Stimulated activated CD8-positive, alpha-beta memory T cell treated with anti-CD3 and anti-CD28 coated beads, Interleukin-15, amount 100 ng/mL, for 48 hours (primary cell): ENCODE results near the gene NAV1.
"Not testable (repeated sequence)": the region's sequence is repeated elsewhere in the genome, so short reads cannot be mapped to it uniquely, and the experiment has no call there.

Source experiments
- DNase-seq, 2 donors: peaks; one replicate each; pipeline ENCODE4 v3.0.0-alpha.2; 2020; ENCODE audit warnings: low read depth in 2 of 2

Gene NAV1

GRCh38 chr1:201565771-201566528 lies 27.0 kb downstream of the NAV1 start:
- no peak for DNase-seq

DNA sequence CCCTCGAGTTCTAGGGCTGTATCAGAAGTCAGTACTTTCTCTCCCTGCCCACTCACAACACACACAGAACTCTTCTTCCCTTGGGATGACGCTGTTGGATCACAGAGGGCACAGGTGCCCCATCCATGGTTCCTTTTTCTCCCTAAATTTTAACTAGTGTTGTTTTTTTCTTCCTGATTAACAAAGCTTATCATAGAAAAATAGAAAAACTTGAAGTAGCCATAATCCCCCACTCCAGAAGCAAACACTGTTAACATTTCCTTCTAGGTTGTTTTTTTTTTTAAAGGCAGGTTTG lies 27.5 kb downstream of the NAV1 start:
- DNase-seq = no peak

DNA sequence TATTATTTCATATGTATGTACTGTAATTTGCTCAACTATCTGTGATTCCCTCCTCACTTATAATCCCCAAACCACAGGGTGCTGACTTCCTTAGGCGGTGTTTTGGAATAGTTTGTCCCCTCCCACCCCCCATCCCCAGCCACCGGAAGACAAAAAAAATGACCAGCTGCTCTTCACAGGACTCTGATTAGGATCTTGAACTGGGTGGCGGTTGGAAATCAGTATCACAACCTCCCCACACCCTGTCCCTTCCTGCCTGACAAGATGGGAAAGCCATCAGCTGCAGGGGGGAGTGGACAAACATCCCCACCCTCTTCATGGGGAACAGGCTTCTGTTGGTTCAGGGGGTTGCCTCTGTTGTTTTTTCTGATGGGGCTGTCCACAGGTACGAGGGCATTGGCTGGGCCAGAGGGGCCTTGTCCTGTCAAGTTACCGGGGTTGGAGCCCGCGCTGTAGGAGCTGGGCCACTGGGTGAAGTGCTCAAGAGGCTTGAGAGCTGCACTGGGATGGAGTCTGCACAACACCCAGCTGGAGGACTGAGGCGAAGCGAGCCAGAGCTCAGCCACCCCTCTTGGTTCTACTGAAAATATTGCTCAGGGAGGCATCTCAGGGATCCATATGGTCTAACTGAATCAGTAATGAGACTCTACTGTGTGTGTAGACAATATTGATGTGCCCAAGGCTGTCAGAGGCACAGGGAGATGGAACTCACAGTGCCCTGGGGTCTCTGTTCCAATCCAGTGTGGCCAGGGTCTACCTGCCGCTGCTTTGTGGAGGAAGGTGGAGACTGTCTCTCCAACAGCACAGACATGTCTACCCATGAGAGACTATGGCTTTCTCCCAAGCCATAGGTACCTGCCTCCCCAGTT lies 28.2 kb downstream of the NAV1 start:
- DNase-seq = no peak

DNA sequence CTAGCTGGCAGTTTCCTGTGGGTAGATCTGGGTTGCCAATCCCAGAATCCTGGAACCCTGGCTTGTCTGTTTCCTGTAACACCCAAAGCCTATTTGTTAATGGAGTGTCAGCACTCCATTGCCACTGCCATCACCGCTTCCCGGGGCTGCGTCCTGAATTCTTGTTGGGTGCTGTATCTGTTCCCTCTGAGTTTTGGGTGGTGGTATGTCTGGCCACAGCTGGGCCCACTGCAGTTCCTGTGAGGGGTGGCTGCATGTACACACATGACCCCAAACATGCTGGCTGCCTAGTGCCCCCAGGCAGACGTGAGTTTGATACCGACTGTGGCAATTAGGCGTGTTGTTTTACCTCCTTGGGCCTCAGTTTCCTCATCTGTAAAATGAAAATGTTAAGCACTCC lies 29.3 kb downstream of the NAV1 start:
- DNase-seq = no peak

GRCh38 chr1:201568859-201569294 lies 29.9 kb downstream of the NAV1 start:
- DNase-seq = no peak

- no peak for DNase-seq
Measured at GRCh38 chr1:201570181-201570885, 31.4 kb downstream of the NAV1 start.

DNA sequence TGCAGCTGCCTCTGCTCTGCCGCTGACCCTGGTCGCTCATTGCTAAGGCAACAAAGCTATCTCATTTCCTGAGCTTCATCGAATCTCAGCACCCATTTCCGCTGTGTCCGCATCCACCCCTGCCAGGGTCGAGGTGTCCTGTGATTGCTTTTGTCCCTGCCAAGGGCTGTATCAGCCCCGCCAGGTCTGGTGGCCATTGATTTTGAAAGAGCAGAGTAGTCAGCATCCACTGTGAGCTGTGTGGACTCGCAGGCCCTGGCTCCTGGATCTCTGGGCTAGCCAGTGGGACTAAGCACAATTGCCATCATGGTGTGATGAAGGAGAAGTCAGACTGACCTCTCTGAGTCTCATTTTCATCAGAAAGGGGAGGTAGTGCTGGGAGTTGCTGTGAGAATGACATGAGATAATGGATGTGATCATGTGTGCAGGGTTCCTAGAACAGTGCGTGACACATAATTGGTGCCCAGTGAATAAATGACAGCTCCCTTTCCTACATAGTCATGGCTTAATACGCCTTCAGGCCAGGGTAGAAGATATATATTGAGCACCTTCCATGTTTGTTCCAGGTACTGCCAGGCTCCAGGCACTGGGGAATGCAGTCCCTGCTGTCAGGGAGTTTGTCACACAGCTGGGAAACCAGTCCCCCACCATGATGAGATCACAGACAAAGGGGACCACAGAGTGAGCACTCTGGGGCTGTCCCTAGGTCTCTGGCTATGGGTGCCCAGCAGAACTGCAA lies 32.1 kb downstream of the NAV1 start:
- DNase-seq = no peak

DNA sequence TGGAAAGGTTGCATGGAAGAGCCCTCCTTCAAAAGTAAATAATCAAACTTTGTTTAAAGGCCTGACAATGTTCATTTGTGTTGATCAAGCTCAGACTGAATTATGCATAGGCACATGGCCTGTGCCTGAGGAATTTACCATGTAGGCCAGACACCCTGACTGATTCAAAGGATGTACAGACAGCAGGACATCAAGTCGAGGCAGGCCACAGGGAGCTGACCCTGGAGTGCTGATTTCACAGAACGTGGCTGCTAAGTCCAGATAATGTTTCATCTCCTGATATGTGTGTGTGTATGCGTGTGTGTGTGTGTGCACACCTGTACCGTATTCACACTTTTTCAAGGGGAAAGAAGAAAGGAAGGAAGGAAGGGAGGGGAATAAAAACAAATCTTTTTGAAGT lies 34.1 kb downstream of the NAV1 start:
- no peak for DNase-seq

- DNase-seq = no peak
Measured at GRCh38 chr1:201573923-201574322, 35.0 kb downstream of the NAV1 start.

DNA sequence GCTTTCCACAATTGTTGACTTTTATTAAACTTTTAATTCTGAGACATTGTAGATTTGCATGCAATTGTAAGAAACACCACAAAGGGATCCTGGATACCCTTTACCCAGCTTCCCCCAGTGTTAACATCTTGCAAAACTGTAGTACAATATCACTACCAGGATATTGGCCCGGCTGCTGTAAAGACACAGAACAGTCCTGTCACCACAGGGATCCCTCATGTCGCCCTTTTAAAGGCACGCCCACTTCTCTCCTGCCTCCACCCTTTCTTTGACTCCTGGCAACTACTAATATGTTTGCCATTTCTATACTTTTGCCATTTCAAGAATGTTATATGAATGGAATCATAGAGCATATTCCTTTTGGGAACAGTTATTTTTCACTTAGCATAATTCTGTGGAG lies 37.0 kb downstream of the NAV1 start:
- no peak for DNase-seq

DNA sequence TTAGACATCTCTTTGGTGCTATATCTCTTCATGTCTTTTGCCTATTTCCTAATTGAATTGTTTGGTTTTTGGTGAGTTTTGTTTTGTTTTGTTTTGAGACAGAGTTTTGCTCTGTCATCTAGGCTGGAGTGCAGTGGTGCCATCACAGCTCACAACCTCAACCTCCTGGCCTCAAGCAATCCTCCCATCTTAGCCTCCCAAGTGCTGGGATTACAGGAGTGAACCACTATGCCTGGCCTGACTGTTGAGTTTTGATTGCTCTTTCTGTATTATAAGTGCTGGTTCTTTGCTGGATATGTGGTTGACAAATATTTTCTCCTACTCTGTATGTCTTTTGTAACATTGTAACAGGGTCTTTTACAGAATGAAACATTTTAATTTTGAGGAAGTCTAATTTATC lies 38.0 kb downstream of the NAV1 start:
- DNase-seq = no peak

GRCh38 chr1:201578008-201578888 lies 39.3 kb downstream of the NAV1 start:
- no peak for DNase-seq

DNA sequence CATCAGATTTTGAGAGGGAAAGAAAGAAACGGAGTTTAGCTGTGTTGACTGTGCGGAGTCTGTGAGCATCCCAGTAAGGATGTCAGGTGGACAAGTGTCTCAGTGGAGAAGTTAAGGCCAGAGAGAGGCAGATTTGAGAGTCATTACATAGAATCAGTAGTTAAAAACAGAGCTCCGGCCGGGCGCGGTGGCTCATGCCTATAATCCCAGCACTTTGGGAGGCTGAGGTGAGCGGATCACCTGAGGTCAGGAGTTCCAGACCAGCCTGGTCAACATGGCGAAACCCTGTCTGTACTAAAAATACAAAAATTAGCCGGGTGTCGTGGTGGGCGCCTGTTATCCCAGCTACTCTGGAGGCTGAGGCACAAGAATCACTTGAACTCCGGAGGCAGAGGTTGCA lies 42.4 kb downstream of the NAV1 start:
- DNase-seq = not testable (repeated sequence)

DNA sequence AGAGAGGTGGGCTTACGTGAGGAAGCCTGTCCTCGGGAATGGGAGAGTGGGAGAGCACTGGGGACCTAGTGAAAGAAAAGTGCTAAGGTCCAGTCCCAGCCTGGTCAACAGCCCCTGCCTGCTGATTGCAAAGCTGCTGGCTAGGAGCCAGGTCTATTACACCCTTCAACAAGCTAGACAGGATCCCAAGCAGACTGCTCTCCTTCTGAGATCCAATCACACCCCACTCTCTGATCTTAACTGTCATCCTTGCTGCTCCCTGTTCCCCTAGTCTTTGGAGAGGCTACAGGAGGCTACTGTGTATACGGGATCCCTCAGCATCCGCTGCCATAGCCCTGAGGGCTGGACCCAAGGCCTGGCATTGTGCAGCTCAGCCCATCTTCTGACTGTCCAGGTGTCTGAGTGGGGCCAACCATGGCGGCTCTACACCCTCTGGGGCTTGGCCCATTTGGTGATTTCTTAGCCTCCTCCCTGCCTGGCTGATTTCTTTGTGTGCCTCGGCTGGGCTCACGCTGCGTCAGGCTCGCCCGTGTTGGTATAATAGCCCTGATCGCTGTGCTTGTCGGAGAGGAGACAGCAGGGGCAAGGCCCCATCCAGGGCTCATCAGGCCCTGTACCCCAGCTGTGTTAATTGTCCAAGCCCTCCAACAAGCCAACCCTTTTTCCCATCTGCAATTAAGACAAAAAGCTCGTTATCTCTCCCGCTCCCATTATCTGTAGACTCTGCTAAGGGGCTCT lies 43.9 kb downstream of the NAV1 start:
- DNase-seq = no peak

GRCh38 chr1:201583663-201584062 lies 44.7 kb downstream of the NAV1 start:
- no peak for DNase-seq

DNA sequence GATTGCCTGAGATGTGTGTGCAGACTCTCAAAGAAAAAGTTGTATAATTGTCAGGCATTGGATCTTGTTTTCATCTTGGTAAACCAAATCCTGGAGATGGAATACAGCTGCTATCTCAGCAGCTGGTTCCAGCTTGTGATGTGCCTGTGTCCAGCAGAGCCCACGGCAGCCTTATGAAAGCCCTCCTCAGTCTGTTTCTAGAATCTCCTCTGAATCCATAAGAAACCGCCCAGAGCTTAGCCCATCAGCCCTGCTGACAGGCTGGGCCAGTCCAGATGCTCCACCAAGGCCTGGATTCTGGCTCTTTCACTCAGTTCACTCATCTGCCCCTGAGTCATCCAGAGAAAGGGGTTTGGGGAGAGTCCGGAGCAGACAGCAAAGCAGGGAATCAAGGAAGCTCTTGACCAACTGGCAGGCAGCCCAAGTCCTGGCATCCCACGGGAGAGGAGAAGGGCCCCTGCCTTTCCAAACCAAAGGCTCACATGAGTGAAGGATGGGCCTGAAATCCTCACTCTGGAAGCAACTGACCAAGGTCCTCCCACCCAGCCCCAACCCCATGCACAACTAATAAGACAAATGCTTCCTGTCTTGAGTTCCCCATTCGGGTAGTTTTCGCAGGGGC lies 45.7 kb downstream of the NAV1 start:
- DNase-seq = no peak

- DNase-seq = no peak
Measured at GRCh38 chr1:201585093-201585483, 46.2 kb downstream of the NAV1 start.

- no peak for DNase-seq
Measured at GRCh38 chr1:201585901-201586300, 47.0 kb downstream of the NAV1 start.

DNA sequence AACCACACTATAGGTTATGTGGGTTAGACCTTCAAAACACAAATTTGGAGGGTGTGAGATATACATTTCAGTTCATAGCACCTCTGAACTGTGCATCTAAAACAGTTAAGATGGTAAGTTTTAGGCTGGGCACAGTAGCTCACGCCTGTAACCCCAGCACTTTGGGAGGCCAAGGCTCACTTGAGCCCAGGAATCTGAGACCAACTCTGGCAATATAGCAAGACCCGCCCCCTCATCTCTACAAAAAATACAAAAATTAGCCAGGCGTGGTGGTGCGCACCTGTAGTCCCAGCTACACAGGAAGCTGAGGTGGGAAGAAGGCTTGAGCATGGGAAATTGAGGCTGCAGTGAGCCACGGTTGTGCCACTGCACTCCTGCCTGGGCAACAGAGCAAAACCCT lies 47.9 kb downstream of the NAV1 start:
- no peak for DNase-seq

DNA sequence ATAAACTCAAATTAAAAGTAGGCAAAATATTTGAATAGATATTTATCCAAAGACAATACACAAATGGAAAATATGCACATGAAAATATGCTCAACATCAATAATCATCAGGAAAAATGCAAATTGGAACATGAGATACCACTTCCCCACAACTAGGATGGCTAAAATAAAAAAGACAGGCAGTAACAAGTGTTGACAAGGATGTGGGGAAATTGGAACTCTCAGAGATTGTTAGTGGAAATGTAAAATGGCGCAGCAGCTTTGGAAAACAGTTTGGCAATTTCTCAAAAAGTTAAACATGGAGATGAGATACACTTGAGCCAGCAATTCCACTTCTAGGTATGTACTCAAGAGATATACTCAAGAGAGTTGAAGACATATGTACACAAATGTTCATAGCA lies 48.8 kb downstream of the NAV1 start:
- no peak for DNase-seq
